Uterus (tissue), 2 donors: ENCODE data around the gene CLOCK.

ENCODE experiments used
- POLR2A ChIP-seq, 2 donors: fragments of 450-650 bp; IDR thresholded peaks; one replicate each; pipeline ENCODE4 v1.6.1; 2016; ENCODE audit warnings: antibody characterized with exemption in 2 of 2, mild to moderate bottlenecking in 1 of 2, moderate library complexity in 1 of 2
- TF ChIP-seq, protein P1 (sequence below), 4 experiments: fragments of 200-600 bp in 2 of 4; fragments of 450-650 bp in 2 of 4; sonication (generic) in 2 of 4; IDR thresholded peaks; one replicate each; pipeline ENCODE4 v1.5.1; 2016 to 2019; ENCODE audit warnings: antibody characterized with exemption in 4 of 4, mild to moderate bottlenecking in 2 of 4, moderate library complexity in 1 of 4

DNA sequence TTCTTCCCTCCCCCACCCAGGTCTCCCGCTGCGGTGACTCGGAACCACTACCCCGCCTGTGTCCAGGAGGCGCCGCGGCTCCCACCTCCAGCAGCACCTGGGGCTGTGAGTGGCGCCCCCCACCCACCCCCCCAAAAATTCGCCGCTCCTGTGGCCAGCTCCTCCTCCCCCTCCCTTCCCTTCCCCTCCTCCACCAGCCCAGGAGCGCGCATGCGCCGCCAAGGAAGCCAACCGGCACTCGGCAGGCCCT, 278 bp downstream of the CLOCK start:
- TF ChIP-seq, protein P1, sequence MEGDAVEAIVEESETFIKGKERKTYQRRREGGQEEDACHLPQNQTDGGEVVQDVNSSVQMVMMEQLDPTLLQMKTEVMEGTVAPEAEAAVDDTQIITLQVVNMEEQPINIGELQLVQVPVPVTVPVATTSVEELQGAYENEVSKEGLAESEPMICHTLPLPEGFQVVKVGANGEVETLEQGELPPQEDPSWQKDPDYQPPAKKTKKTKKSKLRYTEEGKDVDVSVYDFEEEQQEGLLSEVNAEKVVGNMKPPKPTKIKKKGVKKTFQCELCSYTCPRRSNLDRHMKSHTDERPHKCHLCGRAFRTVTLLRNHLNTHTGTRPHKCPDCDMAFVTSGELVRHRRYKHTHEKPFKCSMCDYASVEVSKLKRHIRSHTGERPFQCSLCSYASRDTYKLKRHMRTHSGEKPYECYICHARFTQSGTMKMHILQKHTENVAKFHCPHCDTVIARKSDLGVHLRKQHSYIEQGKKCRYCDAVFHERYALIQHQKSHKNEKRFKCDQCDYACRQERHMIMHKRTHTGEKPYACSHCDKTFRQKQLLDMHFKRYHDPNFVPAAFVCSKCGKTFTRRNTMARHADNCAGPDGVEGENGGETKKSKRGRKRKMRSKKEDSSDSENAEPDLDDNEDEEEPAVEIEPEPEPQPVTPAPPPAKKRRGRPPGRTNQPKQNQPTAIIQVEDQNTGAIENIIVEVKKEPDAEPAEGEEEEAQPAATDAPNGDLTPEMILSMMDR (IDR thresholded peaks at IDR 0.05): no peak
- no peak for TF ChIP-seq POLR2A (IDR thresholded peaks at IDR 0.05)
